ENCODE data around the gene RNF133.

Gene RNF133

DNA sequence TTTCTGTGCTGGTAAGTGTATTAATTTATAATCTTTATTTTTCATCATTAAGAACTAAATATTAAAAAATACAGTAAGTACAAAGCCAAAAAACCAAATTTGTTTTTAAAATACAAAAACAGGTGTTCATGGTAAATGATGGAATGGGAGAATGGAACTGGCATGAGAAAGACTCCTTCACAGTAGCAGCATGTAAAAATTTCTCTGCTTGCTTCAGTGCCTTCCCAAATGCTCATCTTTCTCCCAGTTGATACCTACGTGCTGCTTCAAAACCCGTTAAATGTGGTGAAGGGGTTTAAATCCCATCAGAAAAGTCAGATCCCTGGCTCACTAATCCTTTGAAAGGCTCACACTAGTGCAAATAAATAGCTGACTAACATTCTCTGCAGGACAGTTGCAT, 4.2 kb downstream of the RNF133 start:
- TF ChIP-seq, protein P1, sequence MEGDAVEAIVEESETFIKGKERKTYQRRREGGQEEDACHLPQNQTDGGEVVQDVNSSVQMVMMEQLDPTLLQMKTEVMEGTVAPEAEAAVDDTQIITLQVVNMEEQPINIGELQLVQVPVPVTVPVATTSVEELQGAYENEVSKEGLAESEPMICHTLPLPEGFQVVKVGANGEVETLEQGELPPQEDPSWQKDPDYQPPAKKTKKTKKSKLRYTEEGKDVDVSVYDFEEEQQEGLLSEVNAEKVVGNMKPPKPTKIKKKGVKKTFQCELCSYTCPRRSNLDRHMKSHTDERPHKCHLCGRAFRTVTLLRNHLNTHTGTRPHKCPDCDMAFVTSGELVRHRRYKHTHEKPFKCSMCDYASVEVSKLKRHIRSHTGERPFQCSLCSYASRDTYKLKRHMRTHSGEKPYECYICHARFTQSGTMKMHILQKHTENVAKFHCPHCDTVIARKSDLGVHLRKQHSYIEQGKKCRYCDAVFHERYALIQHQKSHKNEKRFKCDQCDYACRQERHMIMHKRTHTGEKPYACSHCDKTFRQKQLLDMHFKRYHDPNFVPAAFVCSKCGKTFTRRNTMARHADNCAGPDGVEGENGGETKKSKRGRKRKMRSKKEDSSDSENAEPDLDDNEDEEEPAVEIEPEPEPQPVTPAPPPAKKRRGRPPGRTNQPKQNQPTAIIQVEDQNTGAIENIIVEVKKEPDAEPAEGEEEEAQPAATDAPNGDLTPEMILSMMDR (IDR thresholded peaks at IDR 0.05; ENCODE audit: low read depth, low read length) = no peak
- no peak overlapping the region for H3K4me3 ChIP-seq (replicated peaks in 1 of 2; ENCODE audit: low read depth in 2 of 2, low read length in 2 of 2)
- no peak for DNase-seq (ENCODE audit: low read depth in 2 of 2)

DNA sequence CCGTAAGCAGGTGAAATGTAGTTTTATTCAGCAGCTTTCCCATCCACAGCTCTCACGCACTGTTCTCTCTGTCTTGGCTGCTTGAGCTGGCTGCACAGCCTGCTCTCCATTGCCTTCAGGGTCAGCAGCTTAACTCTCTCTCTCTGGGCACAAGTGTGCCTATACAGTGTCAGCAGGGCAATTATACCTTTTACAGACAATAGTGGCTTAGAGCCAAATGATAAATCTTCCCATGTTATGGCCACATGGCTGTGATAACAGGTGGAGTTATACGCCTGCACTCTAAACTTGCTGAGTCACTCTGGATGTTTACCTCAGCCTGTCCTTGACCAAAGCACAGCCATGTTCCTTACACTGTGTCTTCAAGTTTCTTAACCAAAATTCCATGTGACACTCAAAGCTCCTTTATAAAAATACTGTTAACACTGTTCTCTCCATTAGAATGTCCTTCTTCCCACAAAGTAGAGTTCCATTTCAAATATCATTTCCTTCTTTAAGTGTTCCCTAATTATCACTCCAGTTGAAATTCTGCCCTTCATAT, 6.1 kb downstream of the RNF133 start:
- DNase-seq (ENCODE audit: low read depth in 2 of 2) = no peak
- H3K4me3 ChIP-seq (replicated peaks in 1 of 2; ENCODE audit: low read depth in 2 of 2, low read length in 2 of 2) = no peak overlapping the region

DNA sequence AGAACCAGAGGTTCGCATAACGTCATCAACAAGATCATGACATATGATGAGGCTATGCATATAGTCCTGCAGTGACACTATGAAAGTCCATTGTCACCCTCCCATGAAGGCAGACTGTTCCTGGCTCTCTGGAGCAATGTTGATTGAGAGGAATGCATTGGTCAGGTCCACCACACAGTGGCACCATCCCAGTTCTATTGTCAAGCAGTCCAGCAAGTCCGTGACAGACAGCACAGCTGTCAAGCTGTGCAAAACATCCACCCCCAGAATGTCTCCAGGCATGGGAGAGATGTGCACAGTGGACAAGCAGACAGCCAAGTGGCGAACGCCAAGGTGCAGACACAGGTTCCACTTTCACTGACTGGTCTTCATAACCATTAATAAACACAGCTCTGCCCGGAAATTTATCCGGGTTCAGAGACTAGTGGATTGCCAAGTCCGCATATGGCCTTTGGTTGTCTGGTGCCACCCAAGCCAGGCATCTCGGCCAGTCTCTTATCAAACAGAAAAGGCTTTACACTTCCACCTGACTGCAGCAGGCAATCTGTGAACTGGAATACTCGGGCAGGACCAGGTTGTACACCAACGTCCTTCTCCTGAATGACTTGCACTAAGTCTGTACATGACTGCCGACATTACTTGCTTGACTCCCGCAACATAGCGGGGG, 7.2 kb downstream of the RNF133 start:
- no peak for DNase-seq (ENCODE audit: low read depth in 2 of 2)
- no peak overlapping the region for H3K4me3 ChIP-seq (replicated peaks in 1 of 2; ENCODE audit: low read depth in 2 of 2, low read length in 2 of 2)
- TF ChIP-seq, protein P1 (IDR thresholded peaks at IDR 0.05; ENCODE audit: low read depth, low read length) = no peak

More for the DNA sequence above, 6.1 kb downstream of the RNF133 start:
- TF ChIP-seq, protein P1 (IDR thresholded peaks at IDR 0.05; ENCODE audit: low read depth, low read length) = no peak

DNA sequence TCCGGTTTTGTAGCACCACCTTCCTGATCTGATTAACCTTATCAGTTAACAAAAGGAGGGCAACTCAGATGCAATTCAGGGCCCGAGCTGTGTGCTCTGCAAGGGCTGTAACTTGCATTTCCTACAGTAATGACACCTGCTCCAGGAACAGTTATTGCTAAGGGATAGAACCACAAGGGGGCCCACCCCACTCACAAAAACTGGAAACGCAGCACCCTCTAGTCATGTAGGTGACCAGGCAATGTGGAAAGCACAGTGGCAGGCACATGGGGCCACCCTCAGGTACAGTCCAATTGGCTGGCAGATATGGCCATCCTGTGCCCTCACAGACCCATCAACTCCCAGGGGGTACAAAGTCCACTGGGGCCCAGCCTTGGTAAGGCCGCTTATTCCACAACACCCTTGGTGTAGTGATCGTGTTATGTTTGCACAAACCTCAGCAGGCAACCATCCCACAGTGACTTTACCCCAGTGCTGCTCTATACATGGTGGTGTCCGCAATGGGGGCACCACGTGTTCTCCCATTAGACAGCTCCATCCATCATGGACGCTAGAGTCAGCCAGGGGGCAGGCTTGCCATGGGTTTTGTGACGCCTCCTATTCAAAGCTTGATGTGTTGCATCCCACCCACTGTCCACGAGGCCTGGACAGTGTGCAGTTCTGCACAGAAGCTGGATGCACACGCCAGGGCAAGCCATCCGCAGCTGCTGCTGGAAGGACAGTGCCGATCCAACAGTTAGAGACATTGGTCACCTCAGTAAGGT, 9.4 kb downstream of the RNF133 start:
- no peak overlapping the region for H3K4me3 ChIP-seq (replicated peaks in 1 of 2; ENCODE audit: low read depth in 2 of 2, low read length in 2 of 2)
- DNase-seq (ENCODE audit: low read depth in 2 of 2) = no peak
- TF ChIP-seq, protein P1 (IDR thresholded peaks at IDR 0.05; ENCODE audit: low read depth, low read length) = no peak

DNA sequence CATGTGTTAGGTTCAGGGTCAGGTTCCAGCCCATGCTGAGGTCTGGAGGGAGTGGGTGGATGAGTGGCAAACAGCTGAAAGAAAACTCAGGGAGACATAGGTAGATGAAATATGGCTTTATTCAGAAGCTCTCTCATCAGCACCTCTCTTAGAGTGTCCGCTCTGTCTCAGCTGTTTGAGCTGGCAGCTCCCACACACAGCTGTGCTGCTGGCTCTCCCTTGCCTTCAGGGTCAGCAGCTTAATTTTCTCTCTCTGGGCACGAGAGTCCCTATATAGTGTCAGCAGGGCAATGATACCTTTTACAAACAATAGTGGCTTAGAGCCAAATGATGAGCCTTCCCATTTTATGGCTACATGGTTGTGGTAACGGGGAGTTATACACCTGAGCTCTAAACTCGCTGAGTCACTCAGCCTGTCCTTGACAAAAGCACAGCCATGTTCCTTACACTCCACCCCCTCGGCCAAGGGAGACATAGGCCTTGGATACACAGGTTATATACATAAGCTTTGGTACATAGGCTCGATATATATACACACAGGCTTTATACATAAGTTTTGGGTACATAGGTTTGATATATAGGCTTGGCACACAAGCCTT, 10.4 kb downstream of the RNF133 start:
- H3K4me3 ChIP-seq (replicated peaks in 1 of 2; ENCODE audit: low read depth in 2 of 2, low read length in 2 of 2) = no peak overlapping the region
- DNase-seq (ENCODE audit: low read depth in 2 of 2) = no peak
- TF ChIP-seq, protein P1 (IDR thresholded peaks at IDR 0.05; ENCODE audit: low read depth, low read length) = no peak

DNA sequence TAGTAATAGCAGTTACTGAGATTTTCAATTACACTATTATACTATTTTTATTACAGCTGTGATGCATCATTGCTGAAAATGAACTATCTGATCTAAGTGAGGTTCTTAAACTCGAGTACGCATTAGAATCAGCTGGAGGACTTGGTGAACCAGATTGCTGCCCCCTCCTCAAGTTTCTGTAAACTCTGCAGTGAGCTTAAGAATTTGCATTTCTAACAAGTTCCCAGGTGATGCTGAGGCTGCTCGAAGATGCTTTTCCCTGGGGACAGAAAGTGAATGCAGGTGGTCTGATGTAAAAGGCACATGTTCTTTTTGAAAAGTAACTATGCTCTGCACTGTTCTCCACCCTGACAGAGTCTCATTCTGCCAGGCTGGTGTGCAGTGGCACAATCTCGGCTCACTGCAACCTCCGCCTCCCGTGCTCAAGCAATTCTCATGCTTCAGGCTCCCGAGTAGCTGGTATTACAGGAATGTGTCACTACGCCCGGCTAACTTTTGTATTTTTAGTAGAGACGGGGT, 12.5 kb downstream of the RNF133 start:
- DNase-seq (ENCODE audit: low read depth in 2 of 2) = no peak
- no peak overlapping the region for H3K4me3 ChIP-seq (replicated peaks in 1 of 2; ENCODE audit: low read depth in 2 of 2, low read length in 2 of 2)
- TF ChIP-seq, protein P1 (IDR thresholded peaks at IDR 0.05; ENCODE audit: low read depth, low read length) = no peak
